ENCODE measurements around the gene NOC2L.
"Not testable (repeated sequence)": the region's sequence is repeated elsewhere in the genome, so short reads cannot be mapped to it uniquely, and the experiment has no call there.

The NOC2L gene

GRCh38 chr1:993379-993995, 34.4 kb upstream of the NOC2L start:
- no peak for DNase-seq

- no peak for DNase-seq
Observed at GRCh38 chr1:992362-992761, 33.3 kb upstream of the NOC2L start.

GRCh38 chr1:991895-992294, 32.8 kb upstream of the NOC2L start:
- no peak for DNase-seq

- not testable (repeated sequence) for DNase-seq
Observed at GRCh38 chr1:991275-991674, 32.2 kb upstream of the NOC2L start.

- not testable (repeated sequence) for DNase-seq
Observed at GRCh38 chr1:988061-988460, 29.0 kb upstream of the NOC2L start.

- no peak for DNase-seq
Observed at GRCh38 chr1:985126-985525, 26.1 kb upstream of the NOC2L start.

GRCh38 chr1:984476-984814, 25.4 kb upstream of the NOC2L start:
- DNase-seq = no peak

GRCh38 chr1:983798-984475, 24.9 kb upstream of the NOC2L start:
- DNase-seq = peak; percentile 48 to 64

GRCh38 chr1:982765-983436, 23.8 kb upstream of the NOC2L start:
- DNase-seq = no peak

- no peak for DNase-seq
Observed at GRCh38 chr1:981955-982558, 23.0 kb upstream of the NOC2L start, which contains the start of gene PERM1. Gene PERM1, minus strand, starts transcription at chr1:982093. Its CDS starts 1,064 bp downstream, at chr1:981029.

GRCh38 chr1:981491-981954, 22.5 kb upstream of the NOC2L start:
- DNase-seq = no peak

- DNase-seq = no peak
Observed at GRCh38 chr1:980602-981395, 21.7 kb upstream of the NOC2L start.

GRCh38 chr1:980137-980571, 21.1 kb upstream of the NOC2L start:
- DNase-seq = no peak

- DNase-seq = no peak
Observed at GRCh38 chr1:979744-980072, 20.7 kb upstream of the NOC2L start.

- DNase-seq = no peak
Observed at GRCh38 chr1:978835-979743, 20.0 kb upstream of the NOC2L start.

- DNase-seq = no peak
Observed at GRCh38 chr1:978069-978834, 19.2 kb upstream of the NOC2L start.

GRCh38 chr1:976791-977190, 17.7 kb upstream of the NOC2L start:
- DNase-seq = not testable (repeated sequence)

GRCh38 chr1:975896-976683, 17.0 kb upstream of the NOC2L start:
- peak; percentile 70 to 78 for DNase-seq

- no peak for DNase-seq
Observed at GRCh38 chr1:975365-975764, 16.3 kb upstream of the NOC2L start.

GRCh38 chr1:974687-975328, 15.8 kb upstream of the NOC2L start:
- no peak for DNase-seq
